GM21367 (cell line): ENCODE data around the gene NUTF2.

ENCODE experiments used
- ATAC-seq: cut with Tn5 transposase; IDR thresholded peaks from one replicate; pipeline ENCODE4 v1.9.1; 2021; ENCODE audit not compliant: unreplicated experiment

NUTF2 gene

DNA sequence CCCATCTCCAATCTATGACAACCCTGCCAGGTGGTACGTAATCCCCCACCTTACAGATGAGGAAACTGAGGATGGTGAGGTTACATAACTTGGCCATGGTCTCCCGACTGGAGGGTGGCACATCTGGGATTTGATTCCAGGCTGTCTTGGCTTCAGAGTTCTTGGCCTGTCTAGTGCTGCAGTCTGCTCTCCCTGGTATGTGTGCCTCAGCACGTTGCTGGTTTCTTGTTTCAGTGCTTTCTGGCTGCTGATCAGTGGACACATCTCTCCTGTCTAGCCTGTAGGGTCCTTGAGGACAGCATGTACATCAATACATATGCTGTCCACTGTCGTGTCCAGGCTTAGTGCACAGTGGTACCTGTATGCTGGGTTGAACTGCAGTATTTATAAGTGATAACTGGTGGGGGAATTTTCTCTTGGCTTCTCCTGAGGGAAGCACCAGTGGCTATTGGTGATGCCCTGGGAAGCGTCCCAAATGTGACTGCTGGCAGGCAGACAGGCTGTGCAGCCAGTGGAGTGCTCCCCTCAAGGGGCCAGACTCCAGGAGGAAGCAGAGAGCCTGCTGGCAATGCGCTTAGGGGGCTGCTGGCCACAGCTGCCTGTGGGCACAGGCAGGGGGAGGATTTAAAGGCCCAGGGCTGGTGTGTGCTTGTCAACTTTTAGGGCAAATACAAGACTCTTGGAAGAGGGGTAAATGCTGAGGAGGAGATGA lies 70.6 kb downstream of the NUTF2 start:
- no peak for ATAC-seq

DNA sequence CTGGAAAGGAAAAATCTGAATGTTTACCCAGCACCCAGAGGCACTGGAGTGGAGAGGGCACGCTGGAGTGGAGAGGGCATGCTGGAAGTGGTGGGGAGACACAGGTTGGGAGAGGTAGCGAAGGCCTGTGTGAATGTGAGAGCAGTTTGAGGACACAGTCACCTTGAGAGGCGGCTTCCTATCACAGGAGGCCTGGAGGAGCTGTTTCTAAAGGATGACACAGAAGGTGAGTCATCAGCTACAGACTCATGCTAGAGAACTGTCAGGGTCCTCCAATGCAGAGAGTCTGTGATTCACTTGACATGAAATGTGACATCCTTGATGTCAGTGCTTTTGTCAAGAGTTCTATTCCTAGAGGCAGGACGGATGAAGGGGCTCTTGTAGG lies 71.1 kb downstream of the NUTF2 start:
- no peak for ATAC-seq

DNA sequence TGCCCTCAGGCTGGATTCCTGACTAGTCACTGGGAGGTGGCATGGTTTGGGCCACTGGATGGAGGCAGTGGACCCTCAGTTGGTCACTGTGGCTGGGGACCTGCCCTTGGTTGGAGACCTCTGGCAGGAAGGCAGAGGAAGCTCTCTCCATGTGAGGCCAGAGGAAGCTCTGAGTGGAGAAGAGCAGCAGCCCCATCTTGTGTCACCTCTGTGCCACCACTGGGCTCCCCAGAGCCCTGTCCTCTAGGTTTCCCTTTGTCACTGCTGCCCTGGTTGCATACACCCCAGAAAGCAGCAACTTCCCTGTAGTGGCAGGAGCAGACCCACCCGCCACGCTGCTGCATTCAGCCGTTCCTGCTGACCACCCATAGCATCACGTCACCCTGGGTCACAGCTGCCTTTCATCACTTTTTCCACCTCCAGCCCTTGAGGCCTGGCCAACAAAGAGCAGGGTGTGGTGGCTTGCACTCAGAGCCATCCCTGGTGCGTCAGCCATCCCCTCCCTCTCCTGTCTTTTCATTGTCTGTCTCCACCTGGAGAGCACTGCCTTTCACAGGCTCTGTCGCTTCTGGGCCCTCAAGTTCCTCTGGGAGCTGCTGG lies 73.0 kb downstream of the NUTF2 start:
- no peak for ATAC-seq
